Transverse colon (tissue), 3 donors: Measurements from ENCODE around the gene PIAS4.

Source experiments
- CTCF ChIP-seq, 5 experiments: fragments of 200-600 bp in 3 of 5; fragments of 450-650 bp in 2 of 5; sonication (generic) in 3 of 5; IDR thresholded peaks; 1 replicate in 2 of 5; 2 replicates in 3 of 5; pipeline ENCODE4 v1.5.1; 2016 to 2017; ENCODE audit warnings: antibody characterized with exemption in 5 of 5, inconsistent platforms in 3 of 5, mild to moderate bottlenecking in 2 of 5, moderate library complexity in 1 of 5
- EP300 ChIP-seq: sonication (generic); formaldehyde crosslinking; IDR thresholded peaks from one replicate; pipeline ENCODE4 v1.6.1; 2017; ENCODE audit warnings: antibody characterized with exemption, low read depth

DNA sequence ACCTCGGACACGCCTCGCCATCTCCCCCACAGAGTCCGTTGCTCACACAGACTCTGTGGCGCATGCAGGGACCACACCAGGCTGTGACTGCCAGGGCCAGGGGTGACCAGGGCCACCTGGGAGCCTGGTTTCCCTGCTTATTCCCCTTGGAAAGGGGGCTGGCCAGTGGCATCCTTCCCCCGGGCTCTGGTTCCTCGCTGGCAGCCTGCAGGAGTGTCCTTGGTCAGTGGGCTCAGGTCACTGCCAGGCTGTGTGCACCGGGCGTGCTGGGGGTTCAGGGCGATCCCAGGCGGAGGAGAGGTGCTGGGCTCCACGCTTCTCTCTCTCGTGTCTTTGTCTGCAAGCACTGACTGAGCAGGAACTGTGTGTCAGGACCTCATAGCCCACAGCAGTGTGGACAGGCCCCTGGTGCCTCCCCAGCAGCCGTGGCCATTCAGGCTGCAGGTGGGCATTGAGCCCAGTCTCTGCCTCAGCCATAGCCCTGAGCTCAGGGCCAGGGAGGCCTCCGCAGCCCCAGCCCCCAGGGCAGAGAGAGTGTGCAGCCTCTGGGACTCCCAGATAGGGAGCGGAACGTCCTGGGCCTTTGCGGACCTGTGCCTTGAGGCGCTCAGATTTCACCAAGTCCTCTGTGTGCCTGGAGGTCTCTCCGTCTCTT lies 6.5 kb downstream of the PIAS4 start:
- TF ChIP-seq CTCF (IDR thresholded peaks at IDR 0.05) (no peak), EP300 (no peak)
